Vagina (tissue), 2 donors: Measurements from ENCODE around the gene MVK. TPM values are rescaled to one million over a fixed set of nuclear protein-coding genes. Genes with fewer than 3 reads are reported as not detected.

ENCODE experiments used
- DNase-seq, 2 donors: peaks; one replicate each; pipeline ENCODE4 v3.0.0-alpha.2; 2017; ENCODE audit errors: extremely low spot score in 2 of 2
- H3K27ac ChIP-seq: fragments of 200-600 bp; sonication (generic); one replicate; pipeline ENCODE4 v1.5.1; 2019
- H3K27me3 ChIP-seq: fragments of 200-600 bp; sonication (generic); one replicate; pipeline ENCODE4 v1.5.1; 2019
- H3K36me3 ChIP-seq, 2 donors: fragments of 200-600 bp; sonication (generic); one replicate each; pipeline ENCODE4 v1.5.1; 2017 to 2019
- H3K4me1 ChIP-seq: fragments of 200-600 bp; sonication (generic); one replicate; pipeline ENCODE4 v1.5.1; 2019
- H3K4me3 ChIP-seq, 2 donors: fragments of 200-600 bp; sonication (generic); 1 replicate in 1 of 2; 2 replicates in 1 of 2; pipeline ENCODE4 v1.5.1; 2016 to 2019
- H3K9me3 ChIP-seq: fragments of 200-600 bp; sonication (generic); one replicate; pipeline ENCODE4 v1.5.1; 2019
- CTCF ChIP-seq, 3 experiments: fragments of 450-650 bp in 2 of 3; fragments of 200-600 bp in 1 of 3; sonication (generic) in 1 of 3; IDR thresholded peaks; one replicate each; pipeline ENCODE4 v1.5.1; 2017 to 2019; ENCODE audit warnings: antibody characterized with exemption in 3 of 3, mild to moderate bottlenecking in 2 of 3, moderate library complexity in 2 of 3
- POLR2A ChIP-seq, 2 donors: fragments of 450-650 bp; IDR thresholded peaks; one replicate each; pipeline ENCODE4 v1.6.1; 2017; ENCODE audit warnings: antibody characterized with exemption in 2 of 2, mild to moderate bottlenecking in 2 of 2, moderate library complexity in 2 of 2
- POLR2AphosphoS5 ChIP-seq, 2 donors: sonication (generic); formaldehyde crosslinking; IDR thresholded peaks; one replicate each; pipeline ENCODE4 v1.9.0; 2017; ENCODE audit warnings: antibody characterized with exemption in 2 of 2, mild to moderate bottlenecking in 2 of 2, low read depth in 1 of 2; ENCODE audit not compliant: insufficient read depth in 1 of 2
- intact Hi-C: fragments of 100-400 bp; cut with DNase I; formaldehyde crosslinking; loops from one replicate; pipeline ENCODE4 v1.15.1; 2023
- total RNA-seq: library from RNA; depleted of rRNA; stranded (reverse); fragments of >200 nt; gene quantifications from one replicate; pipeline ENCODE4 v1.2.3, GENCODE V29; 2016

The MVK gene
- total RNA-seq, 1 donor from 2014 or later = 24.1 TPM

DNA sequence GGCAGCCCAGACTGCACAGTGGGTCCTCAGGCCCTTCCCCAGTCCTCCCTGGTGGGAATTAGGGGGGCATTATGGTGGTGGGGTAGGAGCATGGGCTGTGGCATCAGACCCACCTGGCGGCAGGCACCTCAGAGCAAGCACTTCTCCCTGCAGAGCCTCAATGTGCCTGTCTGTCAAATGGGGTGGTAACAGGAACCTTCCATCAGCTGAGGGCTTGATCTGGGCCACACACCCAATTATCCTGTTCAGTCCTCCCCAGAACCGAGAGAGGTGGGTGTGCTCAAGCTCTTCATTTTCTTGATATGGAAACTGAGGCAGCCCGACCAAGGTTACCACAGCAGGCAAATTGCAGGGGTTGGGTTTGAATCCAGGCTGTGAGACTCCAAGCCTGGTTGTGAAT, 38.4 kb downstream of the MVK start:
- Histone ChIP-seq H3K9me3 (no peaks in the 10 kb centered on the region), H3K4me1 (no peaks in the 10 kb centered on the region), H3K4me3 (no peak overlapping the region), H3K36me3 (no peaks in the 10 kb centered on the region), H3K27ac (no peak overlapping the region), H3K27me3 (no peaks in the 10 kb centered on the region)
- intact Hi-C loops = no loop called here
- no peak for TF ChIP-seq POLR2A (IDR thresholded peaks at IDR 0.05)
- TF ChIP-seq CTCF (IDR thresholded peaks at IDR 0.05) = no peak
- no peak for TF ChIP-seq POLR2AphosphoS5 (IDR thresholded peaks at IDR 0.05; ENCODE audit: insufficient read depth in 1 of 2, low read depth in 1 of 2)
- DNase-seq = no peak

DNA sequence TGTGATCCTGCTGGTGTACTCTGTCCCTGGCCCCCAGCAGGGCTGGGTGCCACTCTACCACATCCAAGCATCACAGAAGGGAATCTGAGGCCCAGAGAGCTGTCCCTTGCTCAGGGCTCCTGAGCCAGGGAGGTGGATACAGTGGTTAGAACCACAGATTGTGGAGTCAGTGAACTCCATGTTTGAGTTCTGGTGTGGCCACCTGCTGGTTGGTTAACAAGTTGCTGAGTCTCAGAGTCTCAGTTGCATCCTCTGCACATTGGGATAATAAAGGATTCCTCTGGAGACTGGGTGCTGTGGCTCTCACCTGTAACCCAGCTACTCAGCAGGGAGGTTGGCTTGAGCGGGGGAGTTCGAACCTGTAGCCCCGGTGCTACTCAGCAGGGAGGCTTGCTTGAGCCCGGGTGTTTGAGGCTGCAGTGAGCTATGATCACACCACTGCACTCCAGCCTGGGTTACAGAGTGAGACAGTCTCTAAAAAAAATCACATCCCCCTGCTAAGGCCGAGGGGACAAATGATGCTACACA, 39.4 kb downstream of the MVK start:
- Histone ChIP-seq H3K4me1 (no peaks in the 10 kb centered on the region), H3K27me3 (no peaks in the 10 kb centered on the region), H3K36me3 (no peaks in the 10 kb centered on the region), H3K9me3 (no peaks in the 10 kb centered on the region), H3K4me3 (no peak overlapping the region), H3K27ac (no peak overlapping the region)
- TF ChIP-seq POLR2AphosphoS5 (IDR thresholded peaks at IDR 0.05; ENCODE audit: insufficient read depth in 1 of 2, low read depth in 1 of 2) (no peak), POLR2A (IDR thresholded peaks at IDR 0.05) (no peak), CTCF (IDR thresholded peaks at IDR 0.05) (no peak)
- no peak for DNase-seq
- intact Hi-C loops = no loop called here

DNA sequence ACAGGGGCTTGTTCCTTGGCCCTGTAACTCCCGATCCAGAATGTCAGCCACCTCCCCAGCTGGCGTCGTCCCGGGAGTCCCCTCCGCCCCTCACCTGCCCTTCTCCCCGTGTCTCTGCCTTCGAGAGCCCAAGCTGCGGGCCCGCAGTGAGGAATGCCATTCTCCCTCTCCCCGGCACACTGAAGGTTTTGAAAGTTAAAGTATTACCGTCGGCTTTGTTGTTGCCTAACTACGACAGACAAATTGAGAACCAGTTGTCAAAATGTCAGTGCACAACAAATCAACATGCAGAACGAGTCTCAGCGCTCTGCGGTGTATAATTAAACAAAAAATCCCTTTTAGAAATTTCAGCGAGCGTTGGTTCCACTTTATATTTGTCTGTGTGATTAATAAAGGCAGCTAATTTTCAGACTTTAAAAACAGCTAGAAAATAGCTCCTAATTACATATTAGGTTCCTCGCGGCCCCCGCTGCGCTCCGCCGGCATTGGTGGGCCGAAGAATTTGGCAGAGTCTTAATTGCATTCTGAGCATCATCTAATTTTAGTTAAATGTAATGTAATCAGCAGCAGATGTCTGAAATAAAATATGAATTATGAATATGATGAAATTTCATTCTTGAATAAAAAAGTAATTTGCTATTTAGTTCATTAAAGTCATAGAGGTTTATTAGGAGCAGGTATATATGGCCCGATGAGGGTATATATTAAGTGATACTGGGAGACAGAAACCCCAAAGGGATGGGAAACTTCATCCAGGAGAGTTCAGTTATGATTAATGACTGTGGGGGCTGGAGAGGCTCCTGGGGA, 40.3 kb downstream of the MVK start:
- H3K27ac ChIP-seq = no peak overlapping the region
- H3K9me3 ChIP-seq = no peaks in the 10 kb centered on the region
- H3K4me1 ChIP-seq = no peaks in the 10 kb centered on the region
- no peak for DNase-seq
- intact Hi-C loops = no loop called here
- no peak overlapping the region for H3K4me3 ChIP-seq
- no peaks in the 10 kb centered on the region for H3K36me3 ChIP-seq
- no peaks in the 10 kb centered on the region for H3K27me3 ChIP-seq
- TF ChIP-seq POLR2AphosphoS5 (IDR thresholded peaks at IDR 0.05; ENCODE audit: insufficient read depth in 1 of 2, low read depth in 1 of 2) (no peak), POLR2A (IDR thresholded peaks at IDR 0.05) (no peak), CTCF (IDR thresholded peaks at IDR 0.05) (no peak)

DNA sequence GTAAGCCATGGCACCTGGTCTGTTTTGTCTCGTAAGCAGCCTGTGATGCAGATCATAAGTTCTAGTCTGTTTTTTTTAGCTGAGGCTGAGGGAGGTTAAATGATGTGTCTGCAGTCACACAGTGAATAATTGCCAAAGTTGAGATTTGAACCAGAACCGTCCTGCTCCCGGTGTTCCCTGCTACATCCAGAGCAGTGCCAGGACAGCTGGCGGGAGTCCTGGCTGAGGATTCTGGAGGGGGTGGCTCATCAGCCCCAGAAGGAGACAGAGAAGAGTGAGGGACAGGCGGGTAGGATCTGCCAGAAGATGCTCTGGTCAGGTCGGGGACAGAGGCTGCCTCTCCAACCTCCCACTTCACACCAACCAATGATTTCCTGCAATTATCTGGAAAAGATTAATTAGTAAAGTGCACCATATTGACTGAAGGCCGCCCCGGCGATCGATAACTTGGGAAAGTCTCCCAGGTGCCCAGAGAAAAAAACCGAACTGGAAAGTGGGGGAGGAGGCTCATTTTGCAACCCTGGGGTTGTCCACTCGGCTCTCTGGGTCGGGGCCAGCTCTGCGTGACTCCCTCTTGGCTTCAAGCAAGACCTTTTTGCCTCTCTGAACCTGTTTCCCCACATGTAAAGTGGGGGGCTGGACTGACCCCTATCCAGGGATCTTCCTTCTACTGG, 42.1 kb downstream of the MVK start:
- no peaks in the 10 kb centered on the region for H3K27me3 ChIP-seq
- no peak overlapping the region for H3K27ac ChIP-seq
- H3K36me3 ChIP-seq = no peaks in the 10 kb centered on the region
- no peak for DNase-seq
- no peaks in the 10 kb centered on the region for H3K9me3 ChIP-seq
- intact Hi-C loops = no loop called here
- TF ChIP-seq CTCF (IDR thresholded peaks at IDR 0.05) = no peak
- no peak for TF ChIP-seq POLR2AphosphoS5 (IDR thresholded peaks at IDR 0.05; ENCODE audit: insufficient read depth in 1 of 2, low read depth in 1 of 2)
- TF ChIP-seq POLR2A (IDR thresholded peaks at IDR 0.05) = no peak
- no peak overlapping the region for H3K4me3 ChIP-seq
- no peaks in the 10 kb centered on the region for H3K4me1 ChIP-seq

GRCh38 chr12:109617491-109617890, 43.9 kb downstream of the MVK start:
- H3K4me1 ChIP-seq = no peaks in the 10 kb centered on the region
- no peak overlapping the region for H3K27ac ChIP-seq
- no peak overlapping the region for H3K4me3 ChIP-seq
- H3K36me3 ChIP-seq = no peaks in the 10 kb centered on the region
- DNase-seq = no peak
- TF ChIP-seq POLR2AphosphoS5 (IDR thresholded peaks at IDR 0.05; ENCODE audit: insufficient read depth in 1 of 2, low read depth in 1 of 2) (no peak), CTCF (IDR thresholded peaks at IDR 0.05) (no peak), POLR2A (IDR thresholded peaks at IDR 0.05) (no peak)
- no peaks in the 10 kb centered on the region for H3K27me3 ChIP-seq
- no peaks in the 10 kb centered on the region for H3K9me3 ChIP-seq
- intact Hi-C loops = no loop called here
